Choroid plexus epithelial cell (primary cell): Measurements from ENCODE around the gene AFF2.

Source experiments
- DNase-seq: peaks from one replicate; pipeline ENCODE4 v3.0.0-alpha.2; 2010; ENCODE audit warnings: low read depth
- H3K4me3 ChIP-seq: 2 replicates; pipeline ENCODE4 v1.5.1; 2011; ENCODE audit warnings: low read depth, mild to moderate bottlenecking, control low read depth, low read length, moderate library complexity
- TF ChIP-seq, protein P1 (sequence below): conservative IDR thresholded peaks from 2 replicates; pipeline ENCODE4 v1.5.1; 2011; ENCODE audit warnings: low read depth, mild to moderate bottlenecking, control low read depth, inconsistent platforms, low read length, moderate library complexity

AFF2 gene

DNA sequence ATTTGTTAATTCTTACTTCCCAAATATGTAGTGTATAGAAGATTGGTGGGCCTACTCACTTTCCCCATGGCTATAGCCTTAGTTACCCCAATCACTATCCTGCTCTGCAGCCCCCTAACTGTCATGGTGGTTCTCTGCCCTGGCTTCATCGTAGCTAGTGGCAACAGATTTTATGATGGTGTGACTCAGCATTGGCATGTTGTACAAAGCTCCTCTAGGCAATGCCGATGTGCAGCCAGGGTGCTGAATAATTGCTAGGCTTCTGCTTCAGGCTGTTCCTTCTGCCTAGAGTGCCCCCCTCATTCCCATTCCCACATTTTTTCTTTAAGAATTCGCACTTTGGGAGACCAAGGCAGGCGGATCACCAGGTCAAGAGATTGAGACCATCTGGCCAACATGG is 35.2 kb downstream of the AFF2 start:
- TF ChIP-seq, protein P1, sequence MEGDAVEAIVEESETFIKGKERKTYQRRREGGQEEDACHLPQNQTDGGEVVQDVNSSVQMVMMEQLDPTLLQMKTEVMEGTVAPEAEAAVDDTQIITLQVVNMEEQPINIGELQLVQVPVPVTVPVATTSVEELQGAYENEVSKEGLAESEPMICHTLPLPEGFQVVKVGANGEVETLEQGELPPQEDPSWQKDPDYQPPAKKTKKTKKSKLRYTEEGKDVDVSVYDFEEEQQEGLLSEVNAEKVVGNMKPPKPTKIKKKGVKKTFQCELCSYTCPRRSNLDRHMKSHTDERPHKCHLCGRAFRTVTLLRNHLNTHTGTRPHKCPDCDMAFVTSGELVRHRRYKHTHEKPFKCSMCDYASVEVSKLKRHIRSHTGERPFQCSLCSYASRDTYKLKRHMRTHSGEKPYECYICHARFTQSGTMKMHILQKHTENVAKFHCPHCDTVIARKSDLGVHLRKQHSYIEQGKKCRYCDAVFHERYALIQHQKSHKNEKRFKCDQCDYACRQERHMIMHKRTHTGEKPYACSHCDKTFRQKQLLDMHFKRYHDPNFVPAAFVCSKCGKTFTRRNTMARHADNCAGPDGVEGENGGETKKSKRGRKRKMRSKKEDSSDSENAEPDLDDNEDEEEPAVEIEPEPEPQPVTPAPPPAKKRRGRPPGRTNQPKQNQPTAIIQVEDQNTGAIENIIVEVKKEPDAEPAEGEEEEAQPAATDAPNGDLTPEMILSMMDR: no peak
- no peak for DNase-seq
- H3K4me3 ChIP-seq: no peak overlapping the region

DNA sequence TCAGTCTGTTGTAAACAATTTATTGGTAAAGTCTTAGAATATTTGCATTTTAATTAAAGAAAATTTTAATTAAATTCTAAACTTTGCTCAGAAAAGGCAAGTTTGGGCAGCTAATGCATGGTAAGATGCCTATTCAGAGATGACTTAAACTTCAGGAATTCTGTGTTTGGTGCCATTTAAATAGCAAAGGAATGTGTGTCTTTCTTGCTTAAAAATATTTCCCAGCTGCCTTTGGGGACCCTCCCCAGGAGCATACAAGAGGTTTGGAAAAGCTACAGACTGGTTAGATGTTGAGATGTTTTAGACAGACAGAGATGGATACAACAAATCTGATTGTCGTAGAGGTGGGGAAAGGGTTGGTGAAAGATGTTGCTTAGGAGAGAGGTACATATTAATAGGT is 36.5 kb downstream of the AFF2 start:
- DNase-seq: no peak
- H3K4me3 ChIP-seq: no peak overlapping the region
- TF ChIP-seq, protein P1: no peak

DNA sequence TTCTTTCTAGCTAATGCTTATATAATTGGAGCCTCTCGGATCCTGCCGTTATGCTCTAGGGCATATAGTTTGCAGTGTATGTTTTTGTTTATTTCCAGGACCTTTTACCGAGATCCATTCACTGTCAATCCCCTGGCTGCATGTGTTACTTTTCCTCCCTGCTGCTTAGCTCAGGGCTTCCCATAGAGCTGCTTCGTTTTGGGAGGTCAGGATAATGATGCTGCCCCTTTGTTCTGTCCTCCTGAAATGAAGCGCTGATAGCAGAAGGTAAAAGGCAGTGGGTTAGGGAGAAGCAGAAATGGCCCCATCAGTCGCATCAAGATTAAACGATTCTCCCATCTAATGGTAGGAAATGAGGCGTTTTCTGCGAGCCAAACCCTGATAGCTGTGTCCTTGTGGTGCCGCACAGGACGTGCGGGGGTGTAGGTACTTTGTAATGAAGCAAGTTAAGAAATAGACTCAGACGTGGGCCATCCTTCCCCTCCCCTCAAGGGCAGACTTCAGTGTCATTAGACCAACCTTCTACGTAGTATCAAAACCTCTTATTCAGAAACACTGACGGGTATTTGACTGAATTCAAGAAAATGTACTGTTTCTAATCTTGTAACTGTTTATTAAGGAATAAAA is 37.3 kb downstream of the AFF2 start:
- DNase-seq: no peak

DNA sequence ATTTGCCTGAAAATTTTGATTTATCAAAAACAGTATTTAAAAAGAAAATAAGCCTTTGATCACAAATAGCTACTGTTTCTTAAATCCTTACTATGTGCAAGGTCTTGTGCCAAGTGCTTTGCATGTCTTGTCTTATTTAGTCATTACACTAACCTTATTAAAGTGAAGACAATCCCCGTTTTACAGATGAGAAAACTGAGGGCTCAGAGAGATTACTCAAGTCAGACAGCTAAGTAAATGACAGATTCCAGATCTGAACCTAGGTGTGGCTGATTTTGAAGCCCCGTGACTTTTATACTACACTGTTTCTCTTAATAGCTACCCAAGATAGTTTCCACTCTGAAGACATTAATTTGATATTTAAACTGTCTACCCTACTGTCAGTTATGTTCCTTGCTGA is 38.2 kb downstream of the AFF2 start:
- TF ChIP-seq, protein P1: no peak
- no peak for DNase-seq
- no peak overlapping the region for H3K4me3 ChIP-seq

More for the DNA sequence above, 37.3 kb downstream of the AFF2 start:
- H3K4me3 ChIP-seq: no peak overlapping the region
- TF ChIP-seq, protein P1: no peak

DNA sequence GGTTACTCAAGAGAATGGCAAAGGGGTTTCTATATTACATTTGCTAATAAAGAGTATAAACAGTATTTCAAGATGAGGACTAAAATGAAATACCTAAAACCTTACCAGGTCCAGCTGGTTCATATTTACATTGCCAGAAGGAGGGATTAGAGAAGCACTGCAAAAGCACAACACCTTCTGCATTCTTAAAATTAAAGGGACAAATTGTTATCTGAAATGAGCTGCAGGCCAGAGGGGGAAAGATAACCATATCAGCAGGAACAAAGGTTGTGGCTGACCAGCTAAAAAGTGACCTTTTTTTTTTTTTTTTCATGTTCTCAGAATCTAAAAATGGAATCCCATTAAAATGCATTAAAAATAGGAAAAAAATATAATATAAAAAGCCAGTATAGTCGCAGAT is 39.7 kb downstream of the AFF2 start:
- DNase-seq: no peak
- TF ChIP-seq, protein P1: no peak
- H3K4me3 ChIP-seq: no peak overlapping the region

DNA sequence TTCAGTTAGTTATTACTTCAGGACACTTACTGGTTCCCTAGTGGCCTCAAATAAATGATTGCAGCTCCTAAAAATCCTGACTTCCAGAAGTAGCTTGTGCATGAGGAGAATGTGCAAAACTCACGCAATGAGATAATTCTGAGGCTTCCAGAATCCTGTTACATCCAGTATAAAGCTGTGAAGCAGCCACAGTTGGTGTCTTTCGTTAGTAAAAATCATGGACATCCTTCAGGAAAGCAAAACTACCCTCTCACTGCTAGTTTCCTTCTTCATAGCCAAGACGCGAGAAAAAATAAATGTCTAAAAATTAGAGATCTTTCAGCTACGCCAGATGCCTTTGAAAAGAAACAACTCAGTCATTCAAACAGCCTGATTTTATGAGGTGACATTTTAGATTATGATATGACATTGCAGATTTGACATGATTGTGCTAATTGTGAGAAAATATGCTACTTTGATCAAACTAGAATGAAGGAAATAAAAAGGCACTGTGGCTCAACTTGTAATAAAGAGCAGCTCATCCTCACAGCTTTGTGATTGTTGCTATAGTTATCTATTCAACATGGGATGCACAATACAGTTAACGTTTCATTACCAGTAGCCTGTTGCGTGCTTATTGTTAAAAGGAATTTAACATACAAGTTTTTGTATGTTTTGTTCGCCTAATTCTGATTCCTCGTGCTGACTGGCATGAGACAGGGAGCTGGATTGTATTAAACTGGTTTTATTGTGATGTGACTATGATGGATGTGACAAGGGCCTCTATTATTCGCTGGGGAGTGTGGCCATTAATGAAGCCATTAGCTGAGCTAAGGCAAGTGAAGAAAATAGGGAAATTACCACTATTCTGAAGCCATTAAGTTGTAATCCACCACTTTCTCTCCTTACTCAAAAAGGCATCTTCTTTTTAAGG is 40.5 kb downstream of the AFF2 start:
- no peak overlapping the region for H3K4me3 ChIP-seq
- TF ChIP-seq, protein P1: no peak
- no peak for DNase-seq
